Activated T-cell treated with anti-CD3 and anti-CD28 coated beads, Interleukin-2, amount 50 U/mL, for 48 hours (primary cell): ENCODE results near the gene P2RY13.

ENCODE experiments used
- DNase-seq, 2 experiments: peaks; one replicate each; pipeline ENCODE4 v3.0.0-alpha.2; 2020

The P2RY13 gene

GRCh38 chr3:151289445-151289844, 39.9 kb downstream of the P2RY13 start:
- no peak for DNase-seq

GRCh38 chr3:151285940-151286339, 43.4 kb downstream of the P2RY13 start:
- no peak for DNase-seq

- peak in 1 of 2 experiments; percentile 43 for DNase-seq
Measured at GRCh38 chr3:151283907-151284461, 45.4 kb downstream of the P2RY13 start.

GRCh38 chr3:151283387-151283786, 46.0 kb downstream of the P2RY13 start:
- DNase-seq = no peak

GRCh38 chr3:151282921-151283320, 46.4 kb downstream of the P2RY13 start:
- DNase-seq = no peak

GRCh38 chr3:151281671-151282324, 47.6 kb downstream of the P2RY13 start:
- DNase-seq = no peak

GRCh38 chr3:151278230-151278629, 51.1 kb downstream of the P2RY13 start, which contains the start of gene P2RY14:
Gene P2RY14, minus strand, starts transcription at chr3:151278542. Its CDS starts 64,226 bp downstream, at chr3:151214316.
- no peak for DNase-seq

- DNase-seq = no peak
Measured at GRCh38 chr3:151276687-151277042, 52.7 kb downstream of the P2RY13 start.
